Breast epithelium (tissue), 4 donors: ENCODE measurements around the gene PDYN. TPM values are rescaled to one million over a fixed set of nuclear protein-coding genes. Genes with fewer than 3 reads are reported as not detected.

Experiments
- DNase-seq, 2 donors: peaks; one replicate each; pipeline ENCODE4 v3.0.0-alpha.2; 2019; ENCODE audit warnings: low spot score in 2 of 2
- H3K27ac ChIP-seq, 2 donors: fragments of 200-600 bp; sonication (generic) in 1 of 2; one replicate each; pipeline ENCODE4 v1.5.1; 2016 to 2019; ENCODE audit warnings: mild to moderate bottlenecking in 1 of 2
- H3K27me3 ChIP-seq, 2 donors: fragments of 200-600 bp; sonication (generic) in 1 of 2; one replicate each; pipeline versions ENCODE4 v1.5.1 to v1.6.0; 2017 to 2019; ENCODE audit warnings: control low read depth in 1 of 2, mild to moderate bottlenecking in 1 of 2
- H3K36me3 ChIP-seq: fragments of 200-600 bp; one replicate; pipeline ENCODE4 v1.5.1; 2019
- H3K4me1 ChIP-seq, 2 donors: fragments of 200-600 bp; sonication (generic); one replicate each; pipeline ENCODE4 v1.5.1; 2016 to 2019; ENCODE audit warnings: control low read depth in 1 of 2
- H3K4me3 ChIP-seq, 3 donors: fragments of 200-600 bp; sonication (generic); 1 replicate in 2 of 3; 2 replicates in 1 of 3; pipeline ENCODE4 v1.5.1; 2016 to 2019; ENCODE audit warnings: mild to moderate bottlenecking in 3 of 3, moderate library complexity in 2 of 3
- H3K9me3 ChIP-seq, 2 donors: fragments of 200-600 bp; sonication (generic) in 1 of 2; one replicate each; pipeline ENCODE4 v1.5.1; 2016 to 2019; ENCODE audit warnings: control low read depth in 1 of 2
- CTCF ChIP-seq, 3 donors: fragments of 450-650 bp; IDR thresholded peaks; one replicate each; pipeline ENCODE4 v1.5.1; 2016 to 2017; ENCODE audit warnings: antibody characterized with exemption in 3 of 3, mild to moderate bottlenecking in 3 of 3, moderate library complexity in 3 of 3
- POLR2A ChIP-seq: fragments of 450-650 bp; IDR thresholded peaks from one replicate; pipeline ENCODE4 v1.6.1; 2016; ENCODE audit warnings: antibody characterized with exemption, mild to moderate bottlenecking, moderate library complexity
- POLR2AphosphoS5 ChIP-seq, 3 donors: sonication (generic); formaldehyde crosslinking; IDR thresholded peaks; one replicate each; pipeline ENCODE4 v1.6.1; 2017; ENCODE audit warnings: antibody characterized with exemption in 3 of 3
- intact Hi-C: fragments of 100-400 bp; cut with DNase I; formaldehyde crosslinking; loops from one replicate; pipeline ENCODE4 v1.15.1; 2023; ENCODE audit warnings: low total_unique reads
- total RNA-seq, 3 donors: library from RNA; depleted of rRNA; stranded (reverse); fragments of >200 nt; gene quantifications; one replicate each; pipeline ENCODE4 v1.1.0, GENCODE V29; 2016

The PDYN gene
- total RNA-seq, 3 donors from 2014 or later: not detected

GRCh38 chr20:1935696-1936366 is 58.0 kb downstream of the PDYN start:
- TF ChIP-seq CTCF (IDR thresholded peaks at IDR 0.05): no peak
- TF ChIP-seq POLR2AphosphoS5 (IDR thresholded peaks at IDR 0.05): no peak
- no peak for TF ChIP-seq POLR2A
- Histone ChIP-seq H3K36me3 (no peaks in the 10 kb centered on the region), H3K4me3 (no peak overlapping the region), H3K9me3 (no peaks in the 10 kb centered on the region), H3K27ac (peak overlapping the region; percentile 6 to 76), H3K27me3 (no peaks in the 10 kb centered on the region), H3K4me1 (no peaks in the 10 kb centered on the region)
- intact Hi-C loops: no loop called here
- no peak for DNase-seq

GRCh38 chr20:1934721-1935573 is 58.9 kb downstream of the PDYN start:
- H3K9me3 ChIP-seq: no peaks in the 10 kb centered on the region
- peak overlapping the region in 1 of 2 donors; percentile 76 for H3K27ac ChIP-seq
- no peaks in the 10 kb centered on the region for H3K36me3 ChIP-seq
- H3K4me3 ChIP-seq: no peak overlapping the region
- no peaks in the 10 kb centered on the region for H3K4me1 ChIP-seq
- no peaks in the 10 kb centered on the region for H3K27me3 ChIP-seq
- intact Hi-C loops: no loop called here
- DNase-seq: no peak
- TF ChIP-seq POLR2A: no peak
- peak in 2 of 3 donors; percentile 55 to 99 for TF ChIP-seq POLR2AphosphoS5 (IDR thresholded peaks at IDR 0.05)

GRCh38 chr20:1934156-1934555 is 59.7 kb downstream of the PDYN start:
- Histone ChIP-seq H3K4me1 (no peaks in the 10 kb centered on the region), H3K36me3 (no peaks in the 10 kb centered on the region), H3K27ac (peak overlapping the region in 1 of 2 donors; percentile 76), H3K9me3 (no peaks in the 10 kb centered on the region), H3K4me3 (no peak overlapping the region), H3K27me3 (no peaks in the 10 kb centered on the region)
- intact Hi-C loops: no loop called here
- no peak for DNase-seq
- no peak for TF ChIP-seq CTCF (IDR thresholded peaks at IDR 0.05)
- TF ChIP-seq POLR2A: no peak
- no peak for TF ChIP-seq POLR2AphosphoS5 (IDR thresholded peaks at IDR 0.05)

GRCh38 chr20:1933465-1933870 is 60.4 kb downstream of the PDYN start:
- Histone ChIP-seq H3K4me1 (no peaks in the 10 kb centered on the region), H3K9me3 (no peaks in the 10 kb centered on the region), H3K27ac (peak overlapping the region in 1 of 2 donors; percentile 75), H3K4me3 (no peak overlapping the region), H3K36me3 (no peaks in the 10 kb centered on the region), H3K27me3 (no peaks in the 10 kb centered on the region)
- no peak for DNase-seq
- TF ChIP-seq POLR2A: no peak
- no peak for TF ChIP-seq CTCF (IDR thresholded peaks at IDR 0.05)
- TF ChIP-seq POLR2AphosphoS5 (IDR thresholded peaks at IDR 0.05): peak in 1 of 3 donors; percentile 21
- intact Hi-C loops: no loop called here

- Histone ChIP-seq H3K36me3 (no peaks in the 10 kb centered on the region), H3K9me3 (no peaks in the 10 kb centered on the region), H3K4me3 (no peak overlapping the region), H3K27me3 (no peaks in the 10 kb centered on the region), H3K27ac (peak overlapping the region in 1 of 2 donors; percentile 75), H3K4me1 (no peaks in the 10 kb centered on the region)
- TF ChIP-seq POLR2AphosphoS5 (IDR thresholded peaks at IDR 0.05) (no peak), POLR2A (no peak), CTCF (IDR thresholded peaks at IDR 0.05) (no peak)
- DNase-seq: no peak
- intact Hi-C loops: no loop called here
These were observed 60.9 kb downstream of the PDYN start for GRCh38 chr20:1932971-1933370.
